Liver (tissue), 3 donors: Measurements from ENCODE around the gene RNF144B.

Source experiments
- FOXA2 ChIP-seq: IDR thresholded peaks from 2 replicates; pipeline ENCODE4 v1.6.1; 2016; ENCODE audit warnings: antibody characterized with exemption
- HNF4A ChIP-seq, 2 donors: conservative IDR thresholded peaks; 2 replicates each; pipeline ENCODE4 v1.6.1; 2016; ENCODE audit warnings: antibody characterized with exemption in 2 of 2, mild to moderate bottlenecking in 2 of 2
- TF ChIP-seq, protein P1 (sequence below): fragments of 150-350 bp; IDR thresholded peaks from 2 replicates; pipeline ENCODE4 v1.5.1; 2017; ENCODE audit warnings: improper control_type of control experiment, low read depth, low read length; ENCODE audit not compliant: missing input control
- donor health status: healthy.
- donor health status: healthy.

DNA sequence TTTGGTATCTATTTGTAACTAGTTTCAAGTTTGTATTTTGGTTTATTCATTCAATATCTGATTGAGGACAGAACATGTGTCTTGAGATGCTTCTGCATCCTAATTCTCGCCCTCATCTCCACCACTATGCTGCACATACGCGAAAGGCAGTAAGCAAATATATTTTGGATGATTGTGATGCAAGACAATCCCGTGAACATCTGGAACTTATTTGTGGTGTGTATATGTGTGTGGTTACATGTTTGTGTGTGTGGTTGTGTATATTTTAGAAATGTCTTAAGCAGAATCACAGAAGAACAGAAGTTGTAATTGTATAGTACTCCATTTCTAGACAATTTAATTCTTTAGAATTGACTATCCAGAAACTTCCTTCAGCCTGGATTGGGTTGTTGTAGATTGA lies 35.1 kb upstream of the RNF144B start:
- TF ChIP-seq, protein P1, sequence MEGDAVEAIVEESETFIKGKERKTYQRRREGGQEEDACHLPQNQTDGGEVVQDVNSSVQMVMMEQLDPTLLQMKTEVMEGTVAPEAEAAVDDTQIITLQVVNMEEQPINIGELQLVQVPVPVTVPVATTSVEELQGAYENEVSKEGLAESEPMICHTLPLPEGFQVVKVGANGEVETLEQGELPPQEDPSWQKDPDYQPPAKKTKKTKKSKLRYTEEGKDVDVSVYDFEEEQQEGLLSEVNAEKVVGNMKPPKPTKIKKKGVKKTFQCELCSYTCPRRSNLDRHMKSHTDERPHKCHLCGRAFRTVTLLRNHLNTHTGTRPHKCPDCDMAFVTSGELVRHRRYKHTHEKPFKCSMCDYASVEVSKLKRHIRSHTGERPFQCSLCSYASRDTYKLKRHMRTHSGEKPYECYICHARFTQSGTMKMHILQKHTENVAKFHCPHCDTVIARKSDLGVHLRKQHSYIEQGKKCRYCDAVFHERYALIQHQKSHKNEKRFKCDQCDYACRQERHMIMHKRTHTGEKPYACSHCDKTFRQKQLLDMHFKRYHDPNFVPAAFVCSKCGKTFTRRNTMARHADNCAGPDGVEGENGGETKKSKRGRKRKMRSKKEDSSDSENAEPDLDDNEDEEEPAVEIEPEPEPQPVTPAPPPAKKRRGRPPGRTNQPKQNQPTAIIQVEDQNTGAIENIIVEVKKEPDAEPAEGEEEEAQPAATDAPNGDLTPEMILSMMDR, result no peak
- no peak for TF ChIP-seq FOXA2
- TF ChIP-seq HNF4A (conservative IDR thresholded peaks at IDR 0.05), result no peak
